NCI-H1436 (cell line): ENCODE results near the gene GATA3.

Source experiments
- DNase-seq: peaks from one replicate; lab custom pipeline; 2025; lab: John Stamatoyannopoulos, UW

Gene GATA3

DNA sequence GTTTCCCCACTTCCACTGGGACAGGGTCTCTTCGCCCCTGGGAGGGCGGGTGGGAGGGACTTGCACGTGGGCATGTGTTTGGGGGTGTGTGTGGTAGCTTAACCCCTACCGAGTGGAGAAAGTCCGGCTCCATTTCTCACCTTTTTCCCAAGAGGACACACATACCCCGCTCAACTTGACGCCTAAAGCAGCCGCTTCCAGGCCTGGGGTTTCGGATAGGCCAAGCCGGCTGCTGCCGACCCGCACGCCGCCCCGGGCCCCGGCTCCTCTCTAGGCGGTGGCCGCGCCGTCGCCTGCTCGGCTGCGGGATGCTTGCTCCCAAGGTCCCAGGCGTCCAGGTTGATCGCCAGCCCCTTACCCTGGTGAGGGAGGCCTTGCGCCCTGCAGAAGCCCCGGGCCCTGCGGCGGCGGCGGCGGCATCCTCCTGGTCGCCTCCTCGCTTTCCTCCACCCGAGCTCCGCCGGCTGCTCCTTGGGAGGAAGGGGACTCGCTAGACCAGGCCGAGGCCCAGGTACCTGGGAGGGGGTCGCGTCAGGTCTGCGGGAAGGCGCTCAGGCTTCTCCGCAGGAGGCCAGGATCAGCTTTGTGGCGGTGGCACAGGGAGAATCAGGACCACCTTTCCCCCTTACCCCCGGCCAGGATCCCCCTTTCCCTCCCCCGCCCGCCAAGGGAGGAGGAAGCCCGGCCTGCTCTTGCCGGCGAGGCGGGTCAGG, 3.2 kb upstream of the GATA3 start:
- DNase-seq: no peak

DNA sequence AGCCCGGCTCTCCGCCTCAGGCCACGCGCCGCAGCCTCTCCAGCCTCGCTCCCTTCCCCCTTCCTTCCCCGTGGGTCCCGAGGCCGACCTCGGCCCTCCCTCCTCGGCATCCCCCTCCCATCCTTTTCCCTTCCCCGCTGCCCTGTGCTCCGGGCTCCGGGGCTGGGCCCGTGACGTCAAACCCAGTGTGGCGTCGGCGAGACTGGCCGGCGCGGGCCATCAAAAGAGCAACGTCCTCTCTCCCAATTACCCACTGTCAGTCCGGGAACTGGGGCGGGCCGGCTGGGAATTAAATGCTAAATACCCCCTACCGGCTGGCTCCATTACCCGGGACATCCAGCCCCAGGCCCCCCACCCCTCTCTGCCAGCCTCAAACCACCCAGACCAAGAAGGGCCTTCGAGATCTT, 2.6 kb upstream of the GATA3 start:
- DNase-seq: no peak

DNA sequence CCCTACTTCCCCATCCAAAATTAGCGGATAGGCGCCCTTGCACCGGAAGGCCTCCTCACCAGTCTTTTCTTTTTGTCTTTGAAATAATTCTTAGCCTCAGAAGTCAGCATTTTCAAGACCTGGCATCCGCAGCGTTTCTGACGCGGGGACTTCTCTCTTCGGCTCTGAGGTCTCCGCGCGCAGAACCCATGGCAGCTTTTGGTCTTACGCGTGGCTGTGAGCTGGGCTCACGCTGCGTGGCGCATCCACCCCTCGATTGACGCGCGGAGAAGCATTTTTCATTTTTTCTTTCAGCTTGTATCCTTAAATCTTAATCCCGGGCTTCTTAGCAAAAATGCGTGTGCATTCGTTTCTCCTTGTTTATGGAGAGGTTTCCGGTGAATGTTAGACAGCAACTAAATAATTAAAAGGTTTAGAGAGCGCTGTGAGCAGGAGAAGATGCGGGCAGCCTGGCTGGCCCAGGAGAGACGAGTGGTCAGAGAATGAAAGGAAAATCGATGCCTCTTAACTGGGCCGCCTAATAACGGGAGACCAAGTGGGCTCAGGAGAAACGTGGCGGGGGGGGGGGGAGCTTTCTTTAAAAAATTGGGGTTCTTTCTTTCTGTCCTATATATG, 2.0 kb upstream of the GATA3 start:
- DNase-seq: no peak

- no peak for DNase-seq
These were observed 1.5 kb upstream of the GATA3 start for GRCh38 chr10:8052956-8053445.

- DNase-seq: no peak
These were observed 843 bp upstream of the GATA3 start for GRCh38 chr10:8053446-8054243.

DNA sequence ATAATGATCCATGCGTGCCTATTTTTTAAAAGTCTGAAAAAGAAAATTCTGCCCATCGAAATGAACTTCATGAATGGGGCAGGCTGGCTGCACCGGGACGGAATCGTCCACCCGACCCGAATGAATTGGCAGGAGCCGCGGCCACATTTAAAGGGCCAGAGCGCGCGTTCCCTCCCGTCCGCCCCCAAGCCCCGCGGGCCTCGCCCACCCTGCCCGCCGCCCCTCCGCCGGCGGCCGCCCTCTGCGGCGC, 319 bp upstream of the GATA3 start:
- DNase-seq: no peak

DNA sequence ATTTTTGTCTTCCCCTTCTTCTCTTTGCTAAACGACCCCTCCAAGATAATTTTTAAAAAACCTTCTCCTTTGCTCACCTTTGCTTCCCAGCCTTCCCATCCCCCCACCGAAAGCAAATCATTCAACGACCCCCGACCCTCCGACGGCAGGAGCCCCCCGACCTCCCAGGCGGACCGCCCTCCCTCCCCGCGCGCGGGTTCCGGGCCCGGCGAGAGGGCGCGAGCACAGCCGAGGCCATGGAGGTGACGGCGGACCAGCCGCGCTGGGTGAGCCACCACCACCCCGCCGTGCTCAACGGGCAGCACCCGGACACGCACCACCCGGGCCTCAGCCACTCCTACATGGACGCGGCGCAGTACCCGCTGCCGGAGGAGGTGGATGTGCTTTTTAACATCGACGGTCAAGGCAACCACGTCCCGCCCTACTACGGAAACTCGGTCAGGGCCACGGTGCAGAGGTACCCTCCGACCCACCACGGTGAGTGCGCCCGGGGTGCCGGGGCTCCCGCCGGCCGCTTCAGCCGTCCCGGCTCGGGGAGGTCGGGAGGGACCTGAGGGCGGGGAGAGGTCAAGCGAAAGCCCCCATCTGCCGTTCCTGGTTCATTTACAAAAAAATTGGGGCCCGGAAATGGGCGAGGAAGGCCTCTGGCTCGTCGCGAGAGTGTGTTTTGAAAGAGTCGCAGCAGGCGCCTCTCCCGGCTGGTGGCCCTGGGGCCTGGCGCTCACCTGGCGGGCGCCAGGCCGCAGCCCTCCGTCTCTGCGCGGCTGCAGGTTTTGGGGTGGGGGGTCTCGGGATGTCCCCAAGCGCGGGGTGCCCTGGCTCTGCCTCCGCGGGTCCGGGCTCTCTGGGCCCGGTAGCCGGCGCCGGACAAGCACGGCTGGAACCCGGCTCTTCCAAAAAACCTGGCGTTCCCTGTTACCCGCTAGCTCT, 1.2 kb downstream of the GATA3 start:
- no peak for DNase-seq

DNA sequence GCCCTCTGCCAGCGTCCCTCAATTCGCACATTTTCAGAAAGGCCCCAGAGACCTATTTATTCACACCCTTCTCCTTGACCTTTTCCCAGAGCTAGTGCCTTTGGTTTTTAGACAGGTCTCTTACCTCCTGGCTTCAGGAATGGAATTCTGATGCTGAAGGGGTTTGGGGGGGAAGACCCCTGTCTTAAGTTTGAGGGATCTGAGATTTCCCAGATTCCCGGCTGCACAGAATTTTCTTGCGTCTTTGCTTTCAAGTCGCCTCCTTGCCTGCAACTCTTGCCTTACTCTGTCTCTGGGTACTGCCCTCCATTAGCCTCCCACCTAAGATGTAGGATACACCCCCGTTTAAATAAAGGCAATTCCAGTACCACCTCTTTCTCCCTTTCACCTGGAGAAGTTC, 1.9 kb downstream of the GATA3 start:
- DNase-seq: no peak

- DNase-seq: no peak
These were observed 2.4 kb downstream of the GATA3 start for GRCh38 chr10:8056871-8057331.

DNA sequence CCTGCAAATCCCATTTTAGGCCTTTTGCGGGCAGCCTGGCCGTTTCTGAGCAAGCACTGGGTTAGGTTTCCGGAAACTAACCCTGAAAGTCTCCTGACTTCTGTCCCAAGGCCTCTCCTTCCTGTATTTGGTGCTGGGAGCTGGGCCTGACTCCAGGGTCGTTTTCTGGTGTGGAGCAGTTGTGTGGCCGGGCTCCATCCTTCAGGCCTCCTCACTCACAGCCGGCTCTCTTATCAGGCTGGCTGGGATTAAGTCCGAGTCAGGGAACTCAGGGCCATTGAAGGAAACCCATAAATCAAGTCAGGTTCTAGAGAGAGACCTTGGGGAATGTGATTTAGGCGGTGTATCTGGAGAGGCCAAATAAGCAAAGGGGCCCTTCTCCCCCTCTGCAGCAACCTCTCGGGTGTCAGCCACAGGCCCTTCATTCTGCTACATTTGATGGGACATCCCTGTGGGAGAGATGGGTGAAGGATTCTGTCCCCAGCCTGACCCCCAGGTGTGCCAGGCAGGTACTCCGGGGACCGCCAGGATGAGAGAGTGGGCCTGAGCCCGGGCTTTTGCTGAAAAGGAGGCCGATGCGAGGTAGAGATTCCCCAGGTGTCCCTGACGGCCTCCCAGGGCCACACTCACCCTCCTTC, 3.3 kb downstream of the GATA3 start:
- no peak for DNase-seq

- no peak for DNase-seq
These were observed 4.0 kb downstream of the GATA3 start for GRCh38 chr10:8058274-8059111.

DNA sequence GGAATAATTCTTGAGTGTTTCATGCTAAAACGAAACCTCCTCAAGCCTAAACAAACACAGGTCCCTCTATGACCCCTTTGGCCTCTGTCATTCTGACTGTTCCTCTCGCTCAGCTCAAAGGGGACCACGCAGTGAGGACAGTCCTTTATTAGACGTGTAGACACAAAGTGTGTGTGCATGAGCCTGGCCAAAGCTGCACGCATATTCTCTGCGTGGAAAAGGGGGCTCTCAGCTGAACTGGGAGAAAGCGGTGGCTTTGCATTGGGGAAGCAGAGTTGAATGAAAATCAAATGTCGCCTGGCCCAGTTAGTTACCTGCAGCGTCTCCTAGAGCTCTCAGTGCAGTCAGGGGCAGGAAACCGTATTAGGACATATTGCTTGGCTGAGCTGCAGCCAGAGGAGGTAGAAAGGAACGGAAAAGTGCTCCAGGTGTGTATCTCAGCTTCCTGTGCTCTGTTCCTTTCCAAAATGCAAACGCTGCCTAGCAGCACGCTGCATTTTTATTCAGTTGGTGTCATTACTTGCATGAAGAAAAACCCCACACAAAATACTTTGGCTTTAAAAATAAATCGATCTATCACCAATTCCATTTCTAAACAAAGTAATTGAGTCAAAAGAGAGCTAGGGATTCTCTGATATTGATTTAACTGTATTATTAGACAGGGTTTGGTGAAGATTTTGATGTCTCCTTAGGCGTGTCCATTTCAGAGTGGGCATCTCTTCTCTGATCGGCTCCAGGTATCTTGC, 4.9 kb downstream of the GATA3 start:
- no peak for DNase-seq

GRCh38 chr10:8060010-8060703, 5.7 kb downstream of the GATA3 start:
- no peak for DNase-seq

DNA sequence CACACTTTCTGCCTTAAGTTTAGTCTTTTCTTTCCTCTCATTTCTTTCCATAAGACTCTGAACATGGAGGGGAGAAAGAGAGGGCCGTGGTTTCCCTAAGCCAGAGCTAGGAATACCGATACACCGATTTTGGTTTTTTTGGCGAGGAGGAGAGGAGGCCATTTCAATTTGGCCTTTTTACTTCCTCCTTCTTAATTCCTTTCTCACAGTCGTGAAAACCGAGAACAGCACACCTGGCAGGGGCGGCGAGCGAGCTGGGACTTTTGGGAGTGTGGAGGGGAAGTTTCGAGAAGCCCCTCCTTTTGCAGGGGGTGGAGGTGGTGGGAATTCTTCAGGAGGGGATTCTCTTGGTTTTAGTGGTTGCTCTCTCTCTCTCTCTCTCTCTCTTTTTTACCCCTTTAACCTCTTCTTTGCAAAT, 6.2 kb downstream of the GATA3 start:
- no peak for DNase-seq

DNA sequence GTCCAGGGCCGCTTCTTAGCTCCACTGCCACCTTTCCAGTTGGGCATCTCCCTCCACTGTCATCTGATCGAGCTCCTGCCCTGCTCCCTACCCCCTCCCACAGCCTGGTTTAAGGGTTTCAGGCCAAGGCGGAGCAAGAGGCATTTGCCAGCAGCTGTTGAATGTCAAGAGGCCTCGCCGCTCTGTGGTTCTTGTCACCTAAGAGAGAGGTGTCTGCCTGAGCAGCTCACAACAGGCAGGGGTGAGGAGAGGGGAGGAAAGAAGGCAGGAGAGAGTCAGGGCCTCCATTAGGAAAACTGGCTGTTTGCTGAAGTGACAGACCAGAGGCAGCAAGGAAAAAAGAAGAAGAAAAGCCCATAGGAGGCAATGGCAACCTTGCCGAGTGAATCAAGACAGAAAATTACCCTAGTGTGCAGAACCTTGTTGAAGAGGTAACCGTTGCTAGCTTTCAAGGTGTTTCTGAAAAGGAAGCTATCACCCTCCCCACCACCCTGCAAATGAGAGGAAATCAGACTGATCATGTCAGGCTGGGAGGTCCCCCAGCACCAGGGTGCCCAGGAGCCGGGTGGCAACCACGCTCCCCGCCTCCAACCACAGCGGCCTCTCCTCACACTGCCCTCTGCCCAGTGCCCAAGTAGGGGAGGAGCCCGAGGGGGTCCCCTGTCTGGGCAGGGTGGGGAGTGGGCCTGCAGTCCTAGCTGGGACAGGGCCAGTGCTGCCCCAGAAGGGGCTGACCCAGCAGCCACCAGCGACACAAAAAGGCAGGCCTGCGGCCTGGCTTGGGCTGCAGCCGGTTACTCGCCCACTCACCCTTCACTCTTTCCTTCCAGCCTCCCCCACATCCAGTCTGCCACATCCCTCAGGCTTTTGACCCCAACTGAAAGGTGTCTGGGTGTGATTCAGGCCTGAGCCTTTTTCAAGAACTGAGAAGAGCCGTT, 7.1 kb downstream of the GATA3 start:
- DNase-seq: no peak

DNA sequence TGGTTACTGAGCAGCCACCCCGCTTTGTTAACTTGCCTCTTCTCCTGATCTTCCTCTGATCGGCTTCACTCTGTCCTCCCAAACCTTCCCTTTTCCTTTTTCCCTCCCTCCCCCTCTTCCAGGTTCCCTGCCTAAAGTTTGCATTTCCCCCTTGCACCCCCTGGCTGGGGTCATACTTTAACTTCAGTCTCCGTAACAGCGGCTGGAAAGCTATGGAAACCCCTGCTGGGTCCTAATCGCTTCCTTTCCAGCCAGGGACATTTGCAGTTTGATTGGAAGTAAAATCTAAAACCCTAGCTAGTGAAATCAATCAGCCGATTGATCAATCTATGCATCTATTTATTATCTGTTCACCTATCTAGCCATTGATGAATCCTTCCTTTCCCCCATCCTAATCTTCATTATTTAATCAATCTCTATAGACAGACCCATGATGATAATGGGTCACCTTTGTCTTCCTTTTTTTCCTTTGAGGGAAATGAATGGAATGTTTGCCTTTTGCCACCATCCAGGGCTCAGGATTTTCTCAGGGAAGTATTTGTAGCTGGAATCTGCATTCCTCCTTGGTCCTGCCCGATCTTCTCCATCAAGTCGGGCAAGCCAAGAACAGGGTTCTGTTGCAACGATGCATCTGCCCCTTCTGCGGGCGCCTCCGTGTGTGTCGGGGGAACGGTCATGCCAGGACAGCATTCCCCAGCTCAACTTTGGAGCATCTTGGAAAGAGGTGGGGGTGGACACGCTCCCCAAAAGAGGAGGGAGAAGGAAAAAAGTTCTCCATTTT, 8.8 kb downstream of the GATA3 start:
- no peak for DNase-seq

GRCh38 chr10:8063935-8064334, 9.4 kb downstream of the GATA3 start:
- DNase-seq: no peak
